Tongue (tissue), 2 donors: ENCODE data around the gene ADCY9. TPM values are rescaled to one million over a fixed set of nuclear protein-coding genes. Genes with fewer than 3 reads are reported as not detected.
A peak's percentile ranks its signal among the peaks of the same experiment; 100 is the strongest.
"Not testable (repeated sequence)": the region's sequence is repeated elsewhere in the genome, so short reads cannot be mapped to it uniquely, and the experiment has no call there.

ENCODE experiments used
- DNase-seq: peaks from one replicate; pipeline ENCODE4 v3.0.0-alpha.2; 2015
- total RNA-seq: library from RNA; depleted of rRNA; stranded (reverse); fragments of >200 nt; gene quantifications from one replicate; pipeline ENCODE4 v1.2.3, GENCODE V29; 2014

Gene ADCY9
- total RNA-seq, 1 donor from 2014 or later: 28.1 TPM

GRCh38 chr16:4067262-4068001 is 48.8 kb downstream of the ADCY9 start:
- no peak for DNase-seq

- DNase-seq: no peak
These were observed 51.3 kb downstream of the ADCY9 start for GRCh38 chr16:4064950-4065352.

- DNase-seq: no peak
These were observed 53.9 kb downstream of the ADCY9 start for GRCh38 chr16:4062212-4062802.

- DNase-seq: no peak
These were observed 55.4 kb downstream of the ADCY9 start for GRCh38 chr16:4060823-4061222.

- DNase-seq: no peak
These were observed 56.2 kb downstream of the ADCY9 start for GRCh38 chr16:4060009-4060408.

- DNase-seq: no peak
These were observed 57.9 kb downstream of the ADCY9 start for GRCh38 chr16:4058386-4058785.

GRCh38 chr16:4057439-4057877 is 58.8 kb downstream of the ADCY9 start:
- DNase-seq: no peak

GRCh38 chr16:4056161-4057105 is 59.8 kb downstream of the ADCY9 start:
- no peak for DNase-seq

- no peak for DNase-seq
These were observed 60.5 kb downstream of the ADCY9 start for GRCh38 chr16:4055748-4056147.

- peak; percentile 97 for DNase-seq
These were observed 62.9 kb downstream of the ADCY9 start for GRCh38 chr16:4053301-4053845.

- peak; percentile 66 for DNase-seq
These were observed 63.4 kb downstream of the ADCY9 start for GRCh38 chr16:4052801-4053293.

- no peak for DNase-seq
These were observed 64.1 kb downstream of the ADCY9 start for GRCh38 chr16:4052096-4052495.

- no peak for DNase-seq
These were observed 64.7 kb downstream of the ADCY9 start for GRCh38 chr16:4051591-4051990.

GRCh38 chr16:4049031-4049430 is 67.2 kb downstream of the ADCY9 start:
- no peak for DNase-seq

- DNase-seq: no peak
These were observed 67.8 kb downstream of the ADCY9 start for GRCh38 chr16:4048481-4048880.

GRCh38 chr16:4046221-4046620 is 70.0 kb downstream of the ADCY9 start:
- no peak for DNase-seq

- not testable (repeated sequence) for DNase-seq
These were observed 70.7 kb downstream of the ADCY9 start for GRCh38 chr16:4045561-4045960.

GRCh38 chr16:4042581-4042980 is 73.7 kb downstream of the ADCY9 start:
- no peak for DNase-seq

- DNase-seq: no peak
These were observed 77.8 kb downstream of the ADCY9 start for GRCh38 chr16:4038448-4038847.

- DNase-seq: not testable (repeated sequence)
These were observed 79.3 kb downstream of the ADCY9 start for GRCh38 chr16:4036952-4037351.

- DNase-seq: no peak
These were observed 81.3 kb downstream of the ADCY9 start for GRCh38 chr16:4034963-4035362.

- DNase-seq: no peak
These were observed 82.3 kb downstream of the ADCY9 start for GRCh38 chr16:4033951-4034350.
